MM.1S (cell line): ENCODE measurements around the gene PRDX2.

Source experiments
- DNase-seq: peaks from one replicate; pipeline ENCODE4 v3.0.0-alpha.2; 2015
- H2AFZ ChIP-seq: fragments of 300-600 bp; sonication (generic); 2 replicates; pipeline ENCODE4 v1.6.0; 2016; ENCODE audit warnings: antibody characterized with exemption, low read length
- H3F3A ChIP-seq: fragments of 300-600 bp; sonication (generic); 2 replicates; pipeline ENCODE4 v1.6.1; 2016; ENCODE audit warnings: mild to moderate bottlenecking, antibody characterized with exemption, low read length, moderate library complexity, mixed read lengths; ENCODE audit not compliant: insufficient read depth
- H3K27ac ChIP-seq: fragments of 300-600 bp; sonication (generic); 2 replicates; pipeline ENCODE4 v1.5.1; 2016; ENCODE audit warnings: mild to moderate bottlenecking, low read length
- H3K27me3 ChIP-seq: fragments of 300-600 bp; sonication (generic); replicated peaks from 2 replicates; pipeline ENCODE4 v1.6.0; 2016; ENCODE audit warnings: low read length; ENCODE audit not compliant: insufficient read depth
- H3K36me3 ChIP-seq: fragments of 300-600 bp; sonication (generic); replicated peaks from 2 replicates; pipeline ENCODE4 v1.6.1; 2016; ENCODE audit warnings: mild to moderate bottlenecking, low read length, mixed read lengths; ENCODE audit not compliant: insufficient read depth
- H3K4me1 ChIP-seq: fragments of 300-600 bp; sonication (generic); 2 replicates; pipeline ENCODE4 v1.6.1; 2016; ENCODE audit warnings: low read length, mixed read lengths
- H3K4me2 ChIP-seq: fragments of 300-600 bp; sonication (generic); 2 replicates; pipeline ENCODE4 v1.6.0; 2016; ENCODE audit warnings: low read depth, low read length
- H3K4me3 ChIP-seq: fragments of 300-600 bp; sonication (generic); 2 replicates; pipeline ENCODE4 v1.5.1; 2016; ENCODE audit warnings: low read length, mixed read lengths
- H3K79me2 ChIP-seq: fragments of 300-600 bp; sonication (generic); 2 replicates; pipeline ENCODE4 v1.6.1; 2016; ENCODE audit warnings: mixed run types, low read length, mixed read lengths
- H3K9ac ChIP-seq: fragments of 300-600 bp; sonication (generic); 2 replicates; pipeline ENCODE4 v1.6.1; 2016; ENCODE audit warnings: low read length, mixed read lengths
- H3K9me2 ChIP-seq: fragments of 300-600 bp; sonication (generic); replicated peaks from 2 replicates; pipeline ENCODE4 v1.6.1; 2016; ENCODE audit warnings: mild to moderate bottlenecking, low read length, mixed read lengths; ENCODE audit not compliant: insufficient read depth
- H3K9me3 ChIP-seq: fragments of 300-600 bp; sonication (generic); replicated peaks from 2 replicates; pipeline ENCODE4 v1.6.1; 2016; ENCODE audit warnings: mild to moderate bottlenecking, low read length, mixed read lengths; ENCODE audit not compliant: insufficient read depth
- H4K20me1 ChIP-seq: fragments of 300-600 bp; sonication (generic); 2 replicates; pipeline ENCODE4 v1.6.1; 2016; ENCODE audit warnings: mild to moderate bottlenecking, low read length, moderate library complexity, mixed read lengths; ENCODE audit not compliant: insufficient read depth
- EZH2 ChIP-seq: fragments of 300-600 bp; sonication (generic); optimal IDR thresholded peaks from 2 replicates; pipeline ENCODE3; 2017; ENCODE audit warnings: low read depth, mild to moderate bottlenecking, antibody characterized with exemption, low read length, mixed read lengths
- EZH2phosphoT487 ChIP-seq: fragments of 300-600 bp; sonication (generic); IDR thresholded peaks from 2 replicates; pipeline ENCODE4 v1.6.1; 2018; ENCODE audit warnings: antibody characterized with exemption, low read length
- TF ChIP-seq, protein P1 (sequence below): fragments of 300-600 bp; sonication (generic); IDR thresholded peaks from 2 replicates; pipeline ENCODE4 v1.5.1; 2016; ENCODE audit warnings: antibody characterized with exemption, low read length, mixed read lengths

PRDX2 gene

DNA sequence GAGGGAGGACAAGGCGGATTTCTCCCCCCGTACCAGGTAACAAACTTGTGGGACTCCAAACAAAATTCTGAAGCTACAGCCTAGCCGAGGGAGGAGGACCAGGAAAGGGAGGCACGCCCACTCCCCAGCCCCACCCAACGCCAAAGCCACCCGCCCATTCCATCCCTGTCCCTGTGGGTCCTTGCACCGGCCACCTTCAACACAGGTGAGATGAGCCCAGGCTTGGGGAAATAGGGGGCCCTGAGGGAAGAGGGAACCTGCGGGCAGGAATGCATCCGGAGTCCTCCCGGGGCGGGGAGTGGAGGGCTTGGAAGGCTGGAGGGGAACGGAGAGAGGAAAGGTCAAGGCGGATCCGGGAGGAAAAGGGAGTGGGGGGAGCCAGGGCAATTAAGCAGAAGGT lies 50.0 kb downstream of the PRDX2 start, which contains the start of gene BEST2:
TSS of gene BEST2 (plus strand) at position 157 of the 400 bp plus-strand sequence. CDS start 802 bp downstream, outside the sequence.
- Histone ChIP-seq H3K4me3 (no peak within 1 kb of the TSS), H3K27ac (no peak within 1 kb of the TSS), H3F3A (no peaks in the 10 kb centered on the region), H3K4me2 (no peak within 1 kb of the TSS), H3K4me1 (no peaks in the 10 kb centered on the region), H3K9me2 (no peaks in the 10 kb centered on the region), H3K9me3 (no peaks in the 10 kb centered on the region), H3K9ac (no peak within 1 kb of the TSS), H3K36me3 (no peaks in the 10 kb centered on the region), H3K27me3 (peaks cover 63% of the 10 kb centered on the region), H2AFZ (no peak within 1 kb of the TSS), H4K20me1 (no peaks in the 10 kb centered on the region), H3K79me2 (no peaks in the 10 kb centered on the region)
- TF ChIP-seq, protein P1, sequence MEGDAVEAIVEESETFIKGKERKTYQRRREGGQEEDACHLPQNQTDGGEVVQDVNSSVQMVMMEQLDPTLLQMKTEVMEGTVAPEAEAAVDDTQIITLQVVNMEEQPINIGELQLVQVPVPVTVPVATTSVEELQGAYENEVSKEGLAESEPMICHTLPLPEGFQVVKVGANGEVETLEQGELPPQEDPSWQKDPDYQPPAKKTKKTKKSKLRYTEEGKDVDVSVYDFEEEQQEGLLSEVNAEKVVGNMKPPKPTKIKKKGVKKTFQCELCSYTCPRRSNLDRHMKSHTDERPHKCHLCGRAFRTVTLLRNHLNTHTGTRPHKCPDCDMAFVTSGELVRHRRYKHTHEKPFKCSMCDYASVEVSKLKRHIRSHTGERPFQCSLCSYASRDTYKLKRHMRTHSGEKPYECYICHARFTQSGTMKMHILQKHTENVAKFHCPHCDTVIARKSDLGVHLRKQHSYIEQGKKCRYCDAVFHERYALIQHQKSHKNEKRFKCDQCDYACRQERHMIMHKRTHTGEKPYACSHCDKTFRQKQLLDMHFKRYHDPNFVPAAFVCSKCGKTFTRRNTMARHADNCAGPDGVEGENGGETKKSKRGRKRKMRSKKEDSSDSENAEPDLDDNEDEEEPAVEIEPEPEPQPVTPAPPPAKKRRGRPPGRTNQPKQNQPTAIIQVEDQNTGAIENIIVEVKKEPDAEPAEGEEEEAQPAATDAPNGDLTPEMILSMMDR: no peak
- TF ChIP-seq EZH2phosphoT487: no peak
- TF ChIP-seq EZH2: no peak
- no peak for DNase-seq

DNA sequence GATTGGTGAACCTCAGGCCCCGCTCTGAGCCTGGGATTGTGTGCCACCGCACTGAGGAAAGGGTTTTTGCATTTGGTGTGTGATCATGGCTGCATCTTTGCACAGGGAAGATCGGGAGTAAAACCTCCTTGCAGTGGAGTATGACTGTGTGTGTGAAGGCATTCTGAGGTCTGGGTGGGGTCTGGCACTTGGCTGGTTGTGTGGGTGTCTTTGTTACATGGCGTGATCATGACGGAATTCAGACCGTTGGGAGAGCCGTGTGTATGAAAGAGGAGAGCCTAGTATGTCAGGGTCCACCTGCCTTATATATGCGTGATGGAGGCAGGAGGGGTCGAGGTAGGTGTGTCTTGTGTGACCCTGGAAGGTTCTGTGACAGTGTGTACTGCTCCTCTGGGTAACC lies 50.7 kb downstream of the PRDX2 start:
- no peaks in the 10 kb centered on the region for H3F3A ChIP-seq
- H3K4me1 ChIP-seq: no peaks in the 10 kb centered on the region
- TF ChIP-seq, protein P1: no peak
- no peak for TF ChIP-seq EZH2phosphoT487
- no peak for TF ChIP-seq EZH2
- no peaks in the 10 kb centered on the region for H3K36me3 ChIP-seq
- H3K4me2 ChIP-seq: no peak overlapping the region
- DNase-seq: no peak
- no peak overlapping the region for H3K9ac ChIP-seq
- H3K27ac ChIP-seq: no peak overlapping the region
- no peaks in the 10 kb centered on the region for H3K79me2 ChIP-seq
- H3K9me3 ChIP-seq: no peaks in the 10 kb centered on the region
- peaks cover 58% of the 10 kb centered on the region for H3K27me3 ChIP-seq
- H2AFZ ChIP-seq: no peak overlapping the region
- no peak overlapping the region for H3K4me3 ChIP-seq
- H3K9me2 ChIP-seq: no peaks in the 10 kb centered on the region
- no peaks in the 10 kb centered on the region for H4K20me1 ChIP-seq

DNA sequence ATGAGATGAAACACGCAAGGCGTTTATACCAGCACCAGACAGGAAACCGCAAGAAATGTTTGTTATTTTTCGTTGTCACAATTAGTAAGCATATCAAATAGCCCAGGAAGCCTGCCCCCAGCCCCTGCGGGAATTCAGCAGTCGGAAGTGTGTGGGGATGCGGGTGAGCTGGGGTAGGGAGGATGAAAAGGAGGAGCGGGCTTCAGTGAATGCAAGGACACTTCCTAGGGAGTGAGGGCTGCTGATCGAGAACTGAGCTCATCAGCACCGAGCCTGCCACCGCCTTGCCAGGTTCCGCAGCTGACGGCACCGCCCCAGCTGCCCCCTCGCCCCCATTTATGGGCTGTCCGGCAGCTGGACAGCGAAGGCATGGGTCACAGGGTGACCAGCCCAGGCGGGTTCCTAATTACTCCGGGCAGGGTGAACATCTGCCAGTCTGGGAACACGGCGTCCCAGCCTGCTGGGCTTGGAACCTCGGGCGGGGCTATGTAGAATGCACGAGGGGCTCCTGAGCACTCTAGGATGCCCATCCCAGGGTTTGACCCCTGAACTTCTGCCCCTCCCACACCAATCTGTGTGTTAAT lies 51.6 kb downstream of the PRDX2 start:
- DNase-seq: no peak
- no peak overlapping the region for H3K4me2 ChIP-seq
- no peaks in the 10 kb centered on the region for H4K20me1 ChIP-seq
- no peaks in the 10 kb centered on the region for H3K4me1 ChIP-seq
- H3K9ac ChIP-seq: no peak overlapping the region
- H3K9me3 ChIP-seq: no peaks in the 10 kb centered on the region
- H3K27ac ChIP-seq: no peak overlapping the region
- H3K27me3 ChIP-seq: peaks cover 50% of the 10 kb centered on the region
- no peaks in the 10 kb centered on the region for H3K79me2 ChIP-seq
- TF ChIP-seq EZH2 (no peak), EZH2phosphoT487 (no peak)
- TF ChIP-seq, protein P1: no peak
- H3K36me3 ChIP-seq: no peaks in the 10 kb centered on the region
- H3F3A ChIP-seq: no peaks in the 10 kb centered on the region
- no peak overlapping the region for H2AFZ ChIP-seq
- H3K9me2 ChIP-seq: no peaks in the 10 kb centered on the region
- no peak overlapping the region for H3K4me3 ChIP-seq
